Osteocyte (in vitro differentiated cells): ENCODE results near the gene BCAP31. TPM values are rescaled to one million over a fixed set of nuclear protein-coding genes. Genes with fewer than 3 reads are reported as not detected.
"Not testable (repeated sequence)": the region's sequence is repeated elsewhere in the genome, so short reads cannot be mapped to it uniquely, and the experiment has no call there.

Source experiments
- DNase-seq: peaks from one replicate; pipeline ENCODE4 v3.0.0; 2021; ENCODE audit warnings: mixed read lengths; ENCODE audit not compliant: unreplicated experiment; ENCODE audit errors: extremely low spot score
- H3K27ac Mint-ChIP-seq: one replicate; pipeline ENCODE4 v1.8.0; 2021; ENCODE audit warnings: mild to moderate bottlenecking, mixed read lengths; ENCODE audit not compliant: unreplicated experiment
- H3K27me3 Mint-ChIP-seq: one replicate; pipeline ENCODE4 v1.8.0; 2021; ENCODE audit warnings: mixed read lengths; ENCODE audit not compliant: unreplicated experiment
- H3K36me3 Mint-ChIP-seq: one replicate; pipeline ENCODE4 v1.8.0; 2021; ENCODE audit warnings: mixed read lengths; ENCODE audit not compliant: unreplicated experiment
- H3K4me1 Mint-ChIP-seq: one replicate; pipeline ENCODE4 v1.8.0; 2021; ENCODE audit warnings: mixed read lengths; ENCODE audit not compliant: unreplicated experiment
- H3K4me3 Mint-ChIP-seq: one replicate; pipeline ENCODE4 v1.8.0; 2021; ENCODE audit warnings: mild to moderate bottlenecking, moderate library complexity, mixed read lengths; ENCODE audit not compliant: unreplicated experiment
- H3K9me3 Mint-ChIP-seq: one replicate; pipeline ENCODE4 v1.8.0; 2021; ENCODE audit warnings: mixed read lengths; ENCODE audit not compliant: unreplicated experiment
- total RNA-seq: library from RNA; stranded (reverse); gene quantifications from 2 replicates; pipeline ENCODE4 v1.2.1, GENCODE V29; 2021
- TF ChIP-seq, protein P1 (sequence below): fragments of 200-600 bp; sonication (generic); IDR thresholded peaks from 2 replicates; pipeline ENCODE4 v1.5.0; 2021; ENCODE audit warnings: antibody characterized with exemption, mild to moderate bottlenecking, moderate library complexity

BCAP31 gene
- total RNA-seq, 1 donor from 2014 or later = 172 TPM

DNA sequence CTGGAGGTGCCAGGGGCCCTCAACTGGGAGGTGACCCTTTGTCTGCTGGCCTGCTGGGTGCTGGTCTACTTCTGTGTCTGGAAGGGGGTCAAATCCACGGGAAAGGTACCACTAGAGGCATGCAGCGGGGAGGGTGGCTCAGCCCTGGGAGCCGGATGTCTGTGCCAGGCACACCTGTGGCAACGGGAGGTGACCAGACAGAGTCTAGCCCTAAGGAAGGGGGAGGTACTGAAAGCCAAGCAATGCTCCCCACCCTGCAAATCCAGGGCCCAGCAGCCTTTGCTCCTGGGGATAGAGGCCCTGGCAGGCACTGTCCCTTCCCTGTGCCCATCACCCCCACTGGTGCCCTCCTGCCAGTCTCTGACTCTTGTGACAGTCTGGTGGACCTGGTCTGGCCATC is 32.2 kb downstream of the BCAP31 start:
- peaks cover 9% of the 10 kb centered on the region for H3K4me1 Mint-ChIP-seq

DNA sequence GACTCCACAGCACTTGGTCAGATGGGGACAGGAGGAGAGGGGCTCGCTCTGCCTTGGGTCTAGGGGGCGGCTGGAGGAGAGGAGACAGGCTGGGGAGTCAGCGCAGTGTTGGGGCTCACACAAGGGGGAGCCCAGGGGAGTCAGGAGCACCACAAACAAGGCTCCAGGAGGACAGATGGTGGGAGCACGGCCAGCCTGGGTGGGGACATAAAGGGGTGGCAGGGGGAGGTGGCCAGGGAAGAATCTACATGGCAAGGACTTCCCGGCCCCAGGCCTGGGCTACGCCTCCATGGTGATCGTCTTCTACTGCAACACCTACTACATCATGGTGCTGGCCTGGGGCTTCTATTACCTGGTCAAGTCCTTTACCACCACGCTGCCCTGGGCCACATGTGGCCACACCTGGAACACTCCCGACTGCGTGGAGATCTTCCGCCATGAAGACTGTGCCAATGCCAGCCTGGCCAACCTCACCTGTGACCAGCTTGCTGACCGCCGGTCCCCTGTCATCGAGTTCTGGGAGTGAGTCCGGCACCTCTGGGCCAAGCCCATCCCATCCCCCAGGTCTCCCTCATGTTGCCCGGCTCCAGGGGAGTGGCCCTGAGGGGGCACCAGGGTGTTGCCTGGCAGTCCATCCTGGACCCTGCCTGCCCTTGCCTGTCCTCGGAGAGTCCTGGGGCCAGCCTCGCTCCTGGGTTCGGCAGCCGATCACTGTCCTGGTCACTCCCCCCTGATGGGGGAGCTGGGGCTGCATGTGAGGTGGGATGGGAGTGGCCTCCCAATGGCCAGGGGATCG is 33.0 kb downstream of the BCAP31 start:
- not testable (repeated sequence) for DNase-seq, H3K27me3 Mint-ChIP-seq, H3K36me3 Mint-ChIP-seq, H3K4me3 Mint-ChIP-seq, H3K9me3 Mint-ChIP-seq, H3K27ac Mint-ChIP-seq
- H3K4me1 Mint-ChIP-seq = peaks cover 12% of the 10 kb centered on the region

More for the DNA sequence above, 32.2 kb downstream of the BCAP31 start:
- no peaks in the 10 kb centered on the region for H3K36me3 Mint-ChIP-seq
- no peaks in the 10 kb centered on the region for H3K27me3 Mint-ChIP-seq
- H3K9me3 Mint-ChIP-seq = no peaks in the 10 kb centered on the region
- no peak overlapping the region for H3K4me3 Mint-ChIP-seq
- no peak for DNase-seq
- TF ChIP-seq, protein P1, sequence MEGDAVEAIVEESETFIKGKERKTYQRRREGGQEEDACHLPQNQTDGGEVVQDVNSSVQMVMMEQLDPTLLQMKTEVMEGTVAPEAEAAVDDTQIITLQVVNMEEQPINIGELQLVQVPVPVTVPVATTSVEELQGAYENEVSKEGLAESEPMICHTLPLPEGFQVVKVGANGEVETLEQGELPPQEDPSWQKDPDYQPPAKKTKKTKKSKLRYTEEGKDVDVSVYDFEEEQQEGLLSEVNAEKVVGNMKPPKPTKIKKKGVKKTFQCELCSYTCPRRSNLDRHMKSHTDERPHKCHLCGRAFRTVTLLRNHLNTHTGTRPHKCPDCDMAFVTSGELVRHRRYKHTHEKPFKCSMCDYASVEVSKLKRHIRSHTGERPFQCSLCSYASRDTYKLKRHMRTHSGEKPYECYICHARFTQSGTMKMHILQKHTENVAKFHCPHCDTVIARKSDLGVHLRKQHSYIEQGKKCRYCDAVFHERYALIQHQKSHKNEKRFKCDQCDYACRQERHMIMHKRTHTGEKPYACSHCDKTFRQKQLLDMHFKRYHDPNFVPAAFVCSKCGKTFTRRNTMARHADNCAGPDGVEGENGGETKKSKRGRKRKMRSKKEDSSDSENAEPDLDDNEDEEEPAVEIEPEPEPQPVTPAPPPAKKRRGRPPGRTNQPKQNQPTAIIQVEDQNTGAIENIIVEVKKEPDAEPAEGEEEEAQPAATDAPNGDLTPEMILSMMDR = no peak
- no peak overlapping the region for H3K27ac Mint-ChIP-seq

DNA sequence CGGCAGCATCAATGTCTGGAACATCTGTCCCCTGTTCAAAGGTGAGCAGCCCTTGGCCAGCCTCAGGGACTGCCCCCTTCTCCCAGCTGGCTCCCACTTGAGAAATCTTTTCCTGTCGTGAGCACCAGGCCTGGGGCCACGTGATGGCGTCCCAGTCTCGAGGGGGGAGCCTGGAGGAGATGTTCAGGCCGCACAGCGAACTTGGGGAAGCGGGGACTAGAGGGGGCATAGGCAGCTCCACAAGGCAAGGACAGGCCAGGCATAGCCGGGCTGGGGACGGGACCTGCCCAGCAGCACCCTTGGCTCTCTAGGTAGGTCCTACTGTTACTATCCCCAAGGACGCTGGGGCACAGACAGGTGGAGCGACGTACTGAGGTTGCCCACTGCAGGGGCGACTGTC is 33.7 kb downstream of the BCAP31 start:
- no peaks in the 10 kb centered on the region for H3K9me3 Mint-ChIP-seq
- TF ChIP-seq, protein P1 = no peak
- no peaks in the 10 kb centered on the region for H3K27me3 Mint-ChIP-seq
- no peak overlapping the region for H3K27ac Mint-ChIP-seq
- DNase-seq = no peak
- H3K4me1 Mint-ChIP-seq = peaks cover 12% of the 10 kb centered on the region
- H3K4me3 Mint-ChIP-seq = peak overlapping the region; percentile 35
- no peaks in the 10 kb centered on the region for H3K36me3 Mint-ChIP-seq

- no peaks in the 10 kb centered on the region for H3K9me3 Mint-ChIP-seq
- H3K27me3 Mint-ChIP-seq = no peaks in the 10 kb centered on the region
- no peaks in the 10 kb centered on the region for H3K36me3 Mint-ChIP-seq
- no peak for DNase-seq
- H3K4me3 Mint-ChIP-seq = peak overlapping the region; percentile 64
- peaks cover 12% of the 10 kb centered on the region for H3K4me1 Mint-ChIP-seq
- TF ChIP-seq, protein P1 = no peak
- H3K27ac Mint-ChIP-seq = no peak overlapping the region
Measured at GRCh38 chrX:153689654-153690465, 34.3 kb downstream of the BCAP31 start.

DNA sequence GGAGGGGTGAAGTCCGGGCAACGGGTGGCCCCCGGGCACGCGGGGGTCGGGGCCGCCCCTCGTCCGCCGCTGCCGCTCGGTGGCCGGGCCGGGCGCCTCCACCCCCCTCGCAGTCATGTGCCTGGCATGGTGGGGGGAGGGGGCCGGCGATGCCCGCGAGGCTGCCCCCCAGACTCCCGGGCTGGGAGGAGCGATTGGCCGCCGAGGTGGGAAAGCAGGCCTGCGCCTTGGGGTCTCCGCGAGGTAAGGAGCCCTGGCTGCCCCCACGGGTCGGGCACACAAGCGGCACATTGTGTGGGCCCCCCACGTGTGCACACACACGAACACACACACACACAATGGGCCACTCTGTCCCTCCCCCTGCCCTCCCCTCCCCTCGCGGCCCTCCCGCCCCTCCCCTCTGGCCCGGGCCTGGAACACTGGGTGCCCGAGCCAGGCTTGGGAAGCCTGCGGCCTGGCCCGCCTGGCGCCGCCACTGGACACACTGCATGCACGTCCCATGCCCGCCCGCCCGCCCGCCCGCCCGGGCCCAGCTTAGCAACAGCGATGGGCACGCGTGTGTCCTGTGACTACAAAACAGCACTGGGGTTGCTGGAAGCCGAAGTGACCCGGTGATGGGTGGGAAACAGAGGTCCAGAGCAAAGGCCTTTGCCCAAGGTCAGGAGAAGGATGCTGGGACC is 35.1 kb downstream of the BCAP31 start:
- TF ChIP-seq, protein P1 = no peak
- Mint-ChIP-seq H3K27ac (no peak overlapping the region), H3K4me1 (peaks cover 12% of the 10 kb centered on the region), H3K9me3 (no peaks in the 10 kb centered on the region), H3K4me3 (peak overlapping the region; percentile 64), H3K36me3 (no peaks in the 10 kb centered on the region), H3K27me3 (no peaks in the 10 kb centered on the region)
- DNase-seq = no peak
